H1 (cell line): ENCODE data around the gene PDE4D. TPM values are rescaled to one million over a fixed set of nuclear protein-coding genes. Genes with fewer than 3 reads are reported as not detected.

Experiments
- CTCF ChIA-PET: fragments of 300-600 bp; sonication (Branson Sonifier 250); formaldehyde crosslinking; loops from one replicate; lab custom pipeline; 2021; ENCODE audit not compliant: partially characterized antibody; lab: Charles Lee
- POLR2A ChIA-PET: fragments of 300-600 bp; sonication (Branson Sonifier 250); formaldehyde crosslinking; loops from one replicate; lab custom pipeline; 2021; ENCODE audit warnings: inconsistent platforms; ENCODE audit not compliant: partially characterized antibody; lab: Charles Lee
- DNase-seq, 2 experiments: peaks; one replicate each; pipeline versions ENCODE4 v3.0.0 to v3.0.0-alpha.2; 2010 to 2022; ENCODE audit warnings: low spot score in 2 of 2, low read depth in 1 of 2, mixed read lengths in 1 of 2
- FAIRE-seq: peaks from 2 replicates; lab custom pipeline; 2011; peaks lifted over from hg19 to GRCh38; lab: Jason Lieb, UNC
- H2AFZ ChIP-seq: 2 replicates; pipeline ENCODE4 v1.8.1; 2012; ENCODE audit warnings: low read length, inconsistent platforms
- H2AK5ac ChIP-seq: 2 replicates; pipeline ENCODE4 v1.6.1; 2013; ENCODE audit warnings: low read depth, low read length
- H2BK120ac ChIP-seq: replicated peaks from 2 replicates; pipeline ENCODE3; 2013; ENCODE audit warnings: low read depth, low read length, inconsistent platforms
- H2BK12ac ChIP-seq: 2 replicates; pipeline ENCODE4 v1.6.1; 2013; ENCODE audit warnings: low read depth, low read length
- H2BK15ac ChIP-seq: 2 replicates; pipeline ENCODE4 v1.6.1; 2013; ENCODE audit warnings: low read length
- H2BK20ac ChIP-seq: 2 replicates; pipeline ENCODE4 v1.6.1; 2013; ENCODE audit warnings: low read length
- H2BK5ac ChIP-seq: 2 replicates; pipeline ENCODE4 v1.6.1; 2013; ENCODE audit warnings: low read depth, low read length
- H3K14ac ChIP-seq: 2 replicates; pipeline ENCODE4 v1.6.1; 2013; ENCODE audit warnings: inconsistent platforms; ENCODE audit not compliant: insufficient read length
- H3K18ac ChIP-seq: 2 replicates; pipeline ENCODE4 v1.6.1; 2013; ENCODE audit warnings: low read length; ENCODE audit errors: extremely low read depth
- H3K23ac ChIP-seq: 2 replicates; pipeline ENCODE4 v1.6.1; 2013; ENCODE audit warnings: inconsistent platforms; ENCODE audit not compliant: insufficient read length
- H3K23me2 ChIP-seq: 2 replicates; pipeline ENCODE4 v1.6.1; 2013; ENCODE audit warnings: low read depth, low read length
- H3K27ac ChIP-seq: 2 replicates; pipeline ENCODE4 v1.6.1; 2011; ENCODE audit warnings: low read depth, low read length, inconsistent platforms
- H3K27me3 ChIP-seq, 4 experiments: replicated peaks in 1 of 4; 1 replicate in 1 of 4; 2 replicates in 3 of 4; pipeline versions ENCODE4 v1.6.1 to v1.8.1; 2011 to 2013; ENCODE audit warnings: low read length in 3 of 4, mild to moderate bottlenecking in 3 of 4, inconsistent platforms in 2 of 4, mixed read lengths in 2 of 4, moderate library complexity in 1 of 4; ENCODE audit not compliant: control insufficient read depth in 3 of 4, insufficient read depth in 3 of 4; ENCODE audit errors: extremely low read depth in 1 of 4
- H3K36me3 ChIP-seq, 4 experiments: 2 replicates each; pipeline versions ENCODE4 v1.6.1 to v1.8.1; 2011 to 2013; ENCODE audit warnings: mild to moderate bottlenecking in 4 of 4, low read length in 3 of 4, moderate library complexity in 2 of 4, control low read depth in 1 of 4, inconsistent platforms in 1 of 4; ENCODE audit not compliant: insufficient read depth in 4 of 4, control insufficient read depth in 2 of 4
- H3K4ac ChIP-seq: replicated peaks from 2 replicates; pipeline ENCODE3; 2013; ENCODE audit warnings: low read length, low read depth, mixed read lengths, inconsistent platforms; ENCODE audit not compliant: insufficient read length
- H3K4me1 ChIP-seq, 4 experiments: replicated peaks in 1 of 4; 1 replicate in 1 of 4; 2 replicates in 3 of 4; pipeline versions ENCODE4 v1.6.1 to v1.8.1; 2011 to 2013; ENCODE audit warnings: low read length in 3 of 4, inconsistent platforms in 2 of 4, mixed read lengths in 1 of 4; ENCODE audit not compliant: insufficient read depth in 4 of 4, control insufficient read depth in 3 of 4
- H3K4me2 ChIP-seq, 2 experiments: 2 replicates each; pipeline versions ENCODE4 v1.6.1 to v1.8.1; 2011 to 2013; ENCODE audit warnings: low read depth in 2 of 2, low read length in 2 of 2, control low read depth in 1 of 2, inconsistent platforms in 1 of 2, mild to moderate bottlenecking in 1 of 2; ENCODE audit not compliant: insufficient read depth in 1 of 2
- H3K4me3 ChIP-seq, 4 experiments: fragments of 200-600, 300-600 bp in 1 of 4; sonication (generic), shearing (Covaris generic), sonication (Bioruptor Twin) in 1 of 4; 2 replicates each; pipeline versions ENCODE4 v1.5.1 to v1.8.1; 2011 to 2016; ENCODE audit warnings: low read length in 4 of 4, low read depth in 3 of 4, control low read depth in 2 of 4, inconsistent platforms in 2 of 4, mild to moderate bottlenecking in 2 of 4, mixed read lengths in 1 of 4, moderate library complexity in 1 of 4; ENCODE audit not compliant: insufficient read depth in 2 of 4; ENCODE audit errors: extremely low read depth in 1 of 4
- H3K56ac ChIP-seq: replicated peaks from 2 replicates; pipeline ENCODE3; 2013; ENCODE audit warnings: low read depth, mild to moderate bottlenecking, mixed read lengths, low read length, inconsistent platforms; ENCODE audit not compliant: insufficient read length
- H3K79me1 ChIP-seq: 2 replicates; pipeline ENCODE4 v1.6.1; 2013; ENCODE audit warnings: low read depth, low read length, control low read depth
- H3K79me2 ChIP-seq, 2 experiments: 2 replicates each; pipeline versions ENCODE4 v1.6.1 to v1.8.1; 2012 to 2013; ENCODE audit warnings: low read length in 2 of 2, mild to moderate bottlenecking in 2 of 2, inconsistent platforms in 1 of 2; ENCODE audit not compliant: insufficient read depth in 2 of 2, control insufficient read depth in 1 of 2
- H3K9ac ChIP-seq, 4 experiments: replicated peaks in 1 of 4; 1 replicate in 1 of 4; 2 replicates in 3 of 4; pipeline versions ENCODE4 v1.6.1 to v1.8.1; 2011 to 2013; ENCODE audit warnings: low read depth in 3 of 4, low read length in 3 of 4, control low read depth in 2 of 4, mild to moderate bottlenecking in 2 of 4, moderate library complexity in 2 of 4, inconsistent platforms in 1 of 4; ENCODE audit errors: extremely low read depth in 1 of 4
- H3K9me3 ChIP-seq, 2 experiments: 2 replicates each; pipeline versions ENCODE4 v1.6.1 to v1.8.1; 2012 to 2013; ENCODE audit warnings: mild to moderate bottlenecking in 2 of 2, moderate library complexity in 2 of 2, control low read depth in 1 of 2, inconsistent platforms in 1 of 2, low read depth in 1 of 2, low read length in 1 of 2, mixed read lengths in 1 of 2; ENCODE audit not compliant: insufficient read depth in 2 of 2
- H4K20me1 ChIP-seq, 2 experiments: replicated peaks in 1 of 2; 2 replicates each; pipeline versions ENCODE3 to v1.8.1; 2011 to 2013; ENCODE audit warnings: inconsistent platforms in 2 of 2, low read length in 2 of 2, mild to moderate bottlenecking in 1 of 2; ENCODE audit not compliant: insufficient read depth in 2 of 2, control insufficient read depth in 1 of 2
- H4K5ac ChIP-seq: 2 replicates; pipeline ENCODE4 v1.6.1; 2013; ENCODE audit warnings: low read length, low read depth, mixed read lengths, inconsistent platforms; ENCODE audit not compliant: insufficient read length
- H4K8ac ChIP-seq: 2 replicates; pipeline ENCODE4 v1.8.0; 2013; ENCODE audit warnings: mild to moderate bottlenecking, moderate library complexity, low read length, inconsistent platforms; ENCODE audit not compliant: insufficient read depth; ENCODE audit errors: extremely low read depth
- H4K91ac ChIP-seq: replicated peaks from 2 replicates; pipeline ENCODE3; 2013; ENCODE audit warnings: low read length, mixed read lengths, inconsistent platforms; ENCODE audit not compliant: insufficient read length
- CEBPB ChIP-seq: IDR thresholded peaks from 2 replicates; pipeline ENCODE4 v1.6.1; 2012; ENCODE audit warnings: low read depth, low read length
- EZH2 ChIP-seq: fragments of 200-600 bp; sonication (generic); IDR thresholded peaks from 2 replicates; pipeline ENCODE4 v1.7.1; 2012; ENCODE audit warnings: low read depth, mild to moderate bottlenecking, moderate library complexity, low read length, inconsistent platforms; ENCODE audit not compliant: severe bottlenecking
- WGBS, 2 experiments: shearing (Covaris generic) in 1 of 2; methylation state at CpG; one replicate each; pipeline versions ENCODE4 v1.1.6 to v1.1.7; 2013 to 2015; ENCODE audit warnings: low lambda C conversion rate in 2 of 2, mixed read lengths in 2 of 2, inconsistent platforms in 1 of 2, low coverage in 1 of 2, missing lambda C conversion rate in 1 of 2; ENCODE audit not compliant: insufficient replicate concordance in 2 of 2, insufficient coverage in 1 of 2, insufficient read length in 1 of 2; ENCODE audit errors: extremely low coverage in 1 of 2, missing lambda C conversion rate in 1 of 2; 5-methylcytosine and 5-hydroxymethylcytosine counted together
- polyA plus RNA-seq, 7 experiments: library from polyadenylated mRNA; depleted of rRNA in 3 of 7; stranded (reverse) in 5 of 7; unstranded in 2 of 7; fragments of >200 nt in 5 of 7; fragments of 200-250 nt in 2 of 7; gene quantifications; 1 replicate in 5 of 7; 2 replicates in 1 of 7; 4 replicates in 1 of 7; pipeline versions ENCODE4 v1.2.1 to v1.2.3, GENCODE V29; 2011 to 2013; ENCODE audit warnings: missing spikeins in 2 of 7, mixed read lengths in 2 of 7
- total RNA-seq: library from RNA; stranded (reverse); fragmentation: NEBNext Ultra II Directional; extraction: Animal tissue kit (Norgen Biotek cat#: 25700); gene quantifications from 2 replicates; pipeline ENCODE4 v1.2.1, GENCODE V29; 2021

Gene PDE4D
- total and polyA plus RNA-seq, 2 of the 8 experiments (the other 6 are each of a cell fraction or from before 2014, with no cell fraction given), result 2.3 to 3.7 TPM

- Histone ChIP-seq H3K4me1 (no peaks in the 10 kb centered on the region), H2BK15ac (no peak overlapping the region), H3K79me1 (no peaks in the 10 kb centered on the region), H3K36me3 (no peaks in the 10 kb centered on the region), H3K9ac (no peak overlapping the region), H3K4me2 (no peak overlapping the region), H4K5ac (no peak overlapping the region), H3K56ac (no peak overlapping the region), H3K23ac (no peak overlapping the region), H3K4ac (no peak overlapping the region), H3K14ac (no peak overlapping the region), H3K23me2 (no peaks in the 10 kb centered on the region), H2BK12ac (no peak overlapping the region), H2BK5ac (no peak overlapping the region), H2AK5ac (no peak overlapping the region), H4K91ac (no peak overlapping the region), H3K18ac (no peak overlapping the region), H3K79me2 (no peaks in the 10 kb centered on the region), H3K9me3 (peaks cover 0 to 4% of the 10 kb centered on the region in 2 experiments; a peak in 1 of 4 replicates), H2BK20ac (no peak overlapping the region), H4K20me1 (no peaks in the 10 kb centered on the region), H4K8ac (no peak overlapping the region), H2AFZ (no peak overlapping the region), H3K27me3 (no peaks in the 10 kb centered on the region), H3K27ac (no peak overlapping the region), H3K4me3 (no peak overlapping the region), H2BK120ac (no peak overlapping the region)
- no peak for FAIRE-seq
- ChIA-PET CTCF (no interaction called here), POLR2A (no interaction called here)
- DNase-seq, result no peak
- 86% methylated on average over 1 of the region's 1 CpG; no CpG with 5 or more reads in 1 of the 2 experiments for WGBS, 2 experiments
- TF ChIP-seq CEBPB (0 out of 2 replicates have a peak, but pooled peaks have one; percentile 10), EZH2 (no peak)
These were observed 694.7 kb downstream of the PDE4D start for GRCh38 chr5:59198832-59199231.
